HL-60 (cell line): ENCODE results near the gene PSENEN.

Experiments
- GABPA ChIP-seq: IDR thresholded peaks from 2 replicates; pipeline ENCODE4 v1.6.1; 2012; ENCODE audit warnings: low read depth
- TF ChIP-seq, protein P1 (sequence below): IDR thresholded peaks from one replicate; pipeline ENCODE4 v1.5.1; 2011; ENCODE audit warnings: low read length, control low read depth, inconsistent platforms; ENCODE audit not compliant: insufficient read depth

DNA sequence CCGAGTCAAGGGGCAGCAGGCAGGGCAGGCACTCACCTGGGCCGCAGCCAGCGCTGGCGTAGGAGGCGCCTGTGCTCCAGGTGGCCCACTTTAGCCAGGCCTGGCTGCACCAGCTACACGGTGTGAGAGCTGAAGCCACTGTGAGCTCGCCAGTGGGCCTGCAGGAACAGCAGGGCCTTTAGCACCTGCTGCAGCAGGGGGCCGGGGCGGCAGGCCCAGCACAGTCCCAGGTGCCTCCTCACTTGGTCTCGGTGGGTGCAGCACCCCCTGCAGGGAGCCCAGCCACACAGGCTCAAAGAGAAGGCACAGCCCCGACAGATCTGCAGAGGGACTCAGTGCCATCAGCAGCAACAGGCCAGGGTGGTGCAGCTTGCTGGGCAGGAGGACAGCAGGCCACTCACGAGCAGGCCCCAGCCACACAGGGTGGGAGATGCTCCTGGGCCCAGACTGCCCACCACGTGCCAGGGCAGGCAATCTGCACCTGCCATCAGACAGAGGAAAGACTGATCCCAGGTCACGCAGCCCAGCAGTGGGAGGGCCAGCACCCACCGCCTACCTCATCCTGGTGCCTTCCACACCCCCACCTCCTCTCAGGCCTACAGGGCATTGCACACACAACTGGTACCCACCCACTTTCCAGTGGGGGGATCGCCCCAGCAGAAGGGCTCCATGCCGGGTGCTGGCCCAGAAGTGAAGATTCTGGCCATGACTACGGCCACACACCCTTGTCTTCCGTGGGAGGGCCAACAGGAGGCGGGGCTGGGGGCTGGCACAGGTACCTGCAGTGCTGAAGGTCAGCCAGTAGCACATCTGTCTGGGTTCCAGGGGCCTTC lies 45.7 kb downstream of the PSENEN start:
- TF ChIP-seq, protein P1, sequence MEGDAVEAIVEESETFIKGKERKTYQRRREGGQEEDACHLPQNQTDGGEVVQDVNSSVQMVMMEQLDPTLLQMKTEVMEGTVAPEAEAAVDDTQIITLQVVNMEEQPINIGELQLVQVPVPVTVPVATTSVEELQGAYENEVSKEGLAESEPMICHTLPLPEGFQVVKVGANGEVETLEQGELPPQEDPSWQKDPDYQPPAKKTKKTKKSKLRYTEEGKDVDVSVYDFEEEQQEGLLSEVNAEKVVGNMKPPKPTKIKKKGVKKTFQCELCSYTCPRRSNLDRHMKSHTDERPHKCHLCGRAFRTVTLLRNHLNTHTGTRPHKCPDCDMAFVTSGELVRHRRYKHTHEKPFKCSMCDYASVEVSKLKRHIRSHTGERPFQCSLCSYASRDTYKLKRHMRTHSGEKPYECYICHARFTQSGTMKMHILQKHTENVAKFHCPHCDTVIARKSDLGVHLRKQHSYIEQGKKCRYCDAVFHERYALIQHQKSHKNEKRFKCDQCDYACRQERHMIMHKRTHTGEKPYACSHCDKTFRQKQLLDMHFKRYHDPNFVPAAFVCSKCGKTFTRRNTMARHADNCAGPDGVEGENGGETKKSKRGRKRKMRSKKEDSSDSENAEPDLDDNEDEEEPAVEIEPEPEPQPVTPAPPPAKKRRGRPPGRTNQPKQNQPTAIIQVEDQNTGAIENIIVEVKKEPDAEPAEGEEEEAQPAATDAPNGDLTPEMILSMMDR: no peak
- TF ChIP-seq GABPA: no peak
